Transverse colon (tissue), 4 donors: Measurements from ENCODE around the gene IL36B. TPM values are rescaled to one million over a fixed set of nuclear protein-coding genes. Genes with fewer than 3 reads are reported as not detected.
"Not testable (repeated sequence)": the region's sequence is repeated elsewhere in the genome, so short reads cannot be mapped to it uniquely, and the experiment has no call there.

Experiments
- DNase-seq: peaks from one replicate; pipeline ENCODE4 v3.0.0-alpha.2; 2019
- H3K27ac ChIP-seq, 4 donors: fragments of 200-600 bp; sonication (generic); 2 replicates each; pipeline ENCODE4 v1.5.1; 2016 to 2018; ENCODE audit warnings: inconsistent platforms in 4 of 4
- H3K27me3 ChIP-seq: fragments of 200-600 bp; sonication (generic); 2 replicates; pipeline ENCODE4 v1.5.1; 2017; ENCODE audit warnings: inconsistent platforms
- H3K36me3 ChIP-seq, 4 donors: fragments of 200-600 bp; sonication (generic); 2 replicates each; pipeline ENCODE4 v1.5.1; 2017 to 2019; ENCODE audit warnings: inconsistent platforms in 4 of 4
- H3K4me1 ChIP-seq, 4 donors: fragments of 200-600 bp; sonication (generic); 2 replicates each; pipeline ENCODE4 v1.5.1; 2017 to 2020; ENCODE audit warnings: inconsistent platforms in 4 of 4
- H3K4me3 ChIP-seq, 4 donors: fragments of 200-600 bp; sonication (generic); 1 replicate in 1 of 4; 2 replicates in 3 of 4; pipeline versions ENCODE4 v1.5.1 to v1.6.1; 2017 to 2019; ENCODE audit warnings: inconsistent platforms in 4 of 4
- H3K9me3 ChIP-seq, 2 donors: fragments of 200-600 bp; sonication (generic); 2 replicates each; pipeline ENCODE4 v1.5.1; 2017 to 2019; ENCODE audit warnings: inconsistent platforms in 2 of 2
- CTCF ChIP-seq, 5 experiments: fragments of 200-600 bp in 3 of 5; fragments of 450-650 bp in 2 of 5; sonication (generic) in 3 of 5; IDR thresholded peaks; 1 replicate in 2 of 5; 2 replicates in 3 of 5; pipeline ENCODE4 v1.5.1; 2016 to 2017; ENCODE audit warnings: antibody characterized with exemption in 5 of 5, inconsistent platforms in 3 of 5, mild to moderate bottlenecking in 2 of 5, moderate library complexity in 1 of 5
- EP300 ChIP-seq: sonication (generic); formaldehyde crosslinking; IDR thresholded peaks from one replicate; pipeline ENCODE4 v1.6.1; 2017; ENCODE audit warnings: antibody characterized with exemption, low read depth
- POLR2A ChIP-seq: fragments of 450-650 bp; IDR thresholded peaks from one replicate; pipeline ENCODE4 v1.6.1; 2016; ENCODE audit warnings: antibody characterized with exemption, mild to moderate bottlenecking, moderate library complexity
- POLR2AphosphoS5 ChIP-seq, 3 donors: sonication (generic); formaldehyde crosslinking; IDR thresholded peaks; one replicate each; pipeline ENCODE4 v1.6.1; 2016; ENCODE audit warnings: antibody characterized with exemption in 3 of 3
- WGBS, 2 donors: methylation state at CpG; one replicate each; pipeline ENCODE4 v1.1.5; 2018; ENCODE audit warnings: low coverage in 1 of 2; 5-methylcytosine and 5-hydroxymethylcytosine counted together
- in situ Hi-C, 4 donors: fragments of 200-750 bp; cut with MboI; loops; one replicate each; pipeline versions ENCODE4 v1.15.0 to v1.15.1; 2017; ENCODE audit warnings: low sequenced_read_pairs in 3 of 4, low pct_ligation_motif_present in 1 of 4, low pct_unique_long_range_greater_than_20kb in 1 of 4
- intact Hi-C: fragments of 100-400 bp; cut with DNase I; formaldehyde crosslinking; loops from one replicate; pipeline ENCODE4 v1.15.1; 2023; ENCODE audit warnings: low total_unique reads
- total RNA-seq, 4 donors: library from RNA; depleted of rRNA; stranded (reverse); fragments of >200 nt; gene quantifications; one replicate each; pipeline ENCODE4 v1.1.0, GENCODE V29; 2016

Gene IL36B
- total RNA-seq = not detected

GRCh38 chr2:113052396-113052917, at the start of gene IL36B:
Gene IL36B, minus strand, starts transcription at chr2:113052867.
- DNase-seq = no peak
- Histone ChIP-seq H3K27me3 (no peaks in the 10 kb centered on the region), H3K4me1 (no peaks in the 10 kb centered on the region), H3K36me3 (no peaks in the 10 kb centered on the region), H3K4me3 (no peak within 1 kb of the TSS), H3K27ac (no peak within 1 kb of the TSS), H3K9me3 (peaks cover 0 to 4% of the 10 kb centered on the region in 2 donors)
- TF ChIP-seq CTCF (IDR thresholded peaks at IDR 0.05) (no peak), EP300 (no peak), POLR2A (no peak), POLR2AphosphoS5 (IDR thresholded peaks at IDR 0.05) (no peak)
- intact Hi-C loops (no loop called here), in situ Hi-C loops (no loop called here)
- WGBS, 2 donors = 61 to 68% methylated on average over 4 to 6 of the region's 6 CpGs

- no peak for TF ChIP-seq POLR2AphosphoS5 (IDR thresholded peaks at IDR 0.05)
- TF ChIP-seq EP300 = no peak
- TF ChIP-seq POLR2A = no peak
- TF ChIP-seq CTCF (IDR thresholded peaks at IDR 0.05) = no peak
- Histone ChIP-seq H3K4me3 (no peak overlapping the region), H3K4me1 (no peaks in the 10 kb centered on the region), H3K27me3 (no peaks in the 10 kb centered on the region), H3K36me3 (no peaks in the 10 kb centered on the region), H3K9me3 (no peaks in the 10 kb centered on the region), H3K27ac (no peak overlapping the region)
- DNase-seq = no peak
- WGBS, 2 donors = 83 to 91% methylated on average over 1 to 2 of the region's 2 CpGs
- in situ Hi-C loops (no loop called here), intact Hi-C loops (no loop called here)
Measured at GRCh38 chr2:113102133-113102532, 49.5 kb upstream of the IL36B start.

GRCh38 chr2:113098532-113098931, 45.9 kb upstream of the IL36B start:
- TF ChIP-seq CTCF (IDR thresholded peaks at IDR 0.05) (no peak), EP300 (no peak), POLR2A (no peak), POLR2AphosphoS5 (IDR thresholded peaks at IDR 0.05) (no peak)
- Histone ChIP-seq H3K4me1 (no peaks in the 10 kb centered on the region), H3K4me3 (no peak overlapping the region), H3K9me3 (no peaks in the 10 kb centered on the region), H3K27ac (no peak overlapping the region), H3K36me3 (no peaks in the 10 kb centered on the region), H3K27me3 (no peaks in the 10 kb centered on the region)
- 81% methylated on average over 6 of the region's 6 CpGs; no CpG with 5 or more reads in 1 of the 2 donors for WGBS, 2 donors
- intact Hi-C loops (no loop called here), in situ Hi-C loops (no loop called here)
- no peak for DNase-seq

GRCh38 chr2:113098041-113098440, 45.4 kb upstream of the IL36B start:
- intact Hi-C loops = no loop called here
- WGBS, 2 donors = 63 to 72% methylated on average over 2 to 4 of the region's 4 CpGs
- Histone ChIP-seq H3K27me3 (no peaks in the 10 kb centered on the region), H3K4me3 (no peak overlapping the region), H3K27ac (no peak overlapping the region), H3K9me3 (no peaks in the 10 kb centered on the region), H3K4me1 (no peaks in the 10 kb centered on the region), H3K36me3 (no peaks in the 10 kb centered on the region)
- DNase-seq = no peak
- in situ Hi-C loops = no loop called here
- TF ChIP-seq CTCF (IDR thresholded peaks at IDR 0.05) = no peak
- no peak for TF ChIP-seq EP300
- no peak for TF ChIP-seq POLR2AphosphoS5 (IDR thresholded peaks at IDR 0.05)
- TF ChIP-seq POLR2A = no peak

- intact Hi-C loops, H3K4me3 ChIP-seq, H3K9me3 ChIP-seq, in situ Hi-C loops, H3K27me3 ChIP-seq, DNase-seq, H3K4me1 ChIP-seq, H3K36me3 ChIP-seq, H3K27ac ChIP-seq: not testable (repeated sequence)
- 80 to 83% methylated on average over 2 of the region's 2 CpGs for WGBS, 2 donors
Measured at GRCh38 chr2:113096842-113097618, 44.4 kb upstream of the IL36B start.

- intact Hi-C loops, DNase-seq, H3K4me1 ChIP-seq, H3K27ac ChIP-seq, H3K27me3 ChIP-seq, in situ Hi-C loops, H3K36me3 ChIP-seq, H3K9me3 ChIP-seq, H3K4me3 ChIP-seq: not testable (repeated sequence)
- WGBS, 2 donors = 90 to 91% methylated on average over 4 to 14 of the region's 14 CpGs
Measured at GRCh38 chr2:113096306-113096705, 43.6 kb upstream of the IL36B start.
